ENCODE measurements around the gene LRRC41.
A peak's percentile ranks its signal among the peaks of the same experiment; 100 is the strongest.

- TF ChIP-seq CTCF (IDR thresholded peaks at IDR 0.05) (peak; percentile 45), EZH2 (IDR thresholded peaks at IDR 0.05; ENCODE audit: borderline replicate concordance, insufficient read depth, low read depth, low read length, poor library complexity, severe bottlenecking) (no peak)
Observed at GRCh38 chr1:46301808-46302640, 1.4 kb downstream of the LRRC41 start.

Data from B cell (primary cell).